Astrocyte of the spinal cord (primary cell): ENCODE data around the gene HOXD13.

ENCODE experiments used
- DNase-seq: peaks from one replicate; pipeline ENCODE4 v3.0.0; 2011; ENCODE audit warnings: low read depth, low spot score
- H3K4me3 ChIP-seq: 2 replicates; pipeline ENCODE4 v1.5.1; 2011; ENCODE audit warnings: low read depth, mild to moderate bottlenecking, low read length, moderate library complexity
- in situ Hi-C: cut with HindIII; loops from 2 replicates; pipeline ENCODE4 v1.10.0; 2017; ENCODE audit warnings: low sequenced_read_pairs
- TF ChIP-seq, protein P1 (sequence below): IDR thresholded peaks from 2 replicates; pipeline ENCODE4 v1.5.1; 2012; ENCODE audit warnings: low read depth, mild to moderate bottlenecking, low read length, inconsistent platforms

The HOXD13 gene

DNA sequence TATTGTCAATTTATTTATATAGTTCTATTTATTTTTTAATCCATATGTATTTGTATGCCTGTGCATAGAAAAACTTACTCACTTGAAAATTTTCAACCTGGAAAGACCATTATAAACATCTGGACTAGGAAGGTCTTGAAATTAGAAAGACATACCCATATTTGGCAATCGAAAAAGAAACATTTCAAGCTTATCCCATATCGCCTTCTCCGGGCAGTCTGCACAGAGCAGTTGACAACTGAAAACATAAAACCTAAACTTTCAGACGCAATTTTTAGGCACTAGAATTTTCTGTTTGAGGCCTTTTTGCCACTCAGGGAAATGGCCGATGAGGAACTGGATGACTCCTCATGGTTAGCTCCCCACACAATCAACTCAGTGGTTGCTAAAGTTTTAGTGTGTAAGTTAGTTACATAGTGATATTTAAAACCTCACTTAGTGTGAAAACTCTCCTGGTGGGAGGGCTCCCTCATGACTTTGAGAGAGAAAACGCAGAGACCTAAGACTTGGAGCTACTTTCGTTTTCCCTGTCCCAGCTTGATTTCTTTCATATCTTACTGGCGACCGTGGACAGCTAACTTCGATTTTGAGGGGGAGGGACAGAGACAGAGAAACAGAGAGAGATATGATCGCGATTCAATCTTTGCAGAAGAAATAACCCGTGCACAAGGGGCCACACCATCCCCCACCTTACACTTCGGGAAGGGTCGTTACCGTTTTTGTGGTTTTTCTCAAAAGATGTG lies 3.9 kb downstream of the HOXD13 start:
- TF ChIP-seq, protein P1, sequence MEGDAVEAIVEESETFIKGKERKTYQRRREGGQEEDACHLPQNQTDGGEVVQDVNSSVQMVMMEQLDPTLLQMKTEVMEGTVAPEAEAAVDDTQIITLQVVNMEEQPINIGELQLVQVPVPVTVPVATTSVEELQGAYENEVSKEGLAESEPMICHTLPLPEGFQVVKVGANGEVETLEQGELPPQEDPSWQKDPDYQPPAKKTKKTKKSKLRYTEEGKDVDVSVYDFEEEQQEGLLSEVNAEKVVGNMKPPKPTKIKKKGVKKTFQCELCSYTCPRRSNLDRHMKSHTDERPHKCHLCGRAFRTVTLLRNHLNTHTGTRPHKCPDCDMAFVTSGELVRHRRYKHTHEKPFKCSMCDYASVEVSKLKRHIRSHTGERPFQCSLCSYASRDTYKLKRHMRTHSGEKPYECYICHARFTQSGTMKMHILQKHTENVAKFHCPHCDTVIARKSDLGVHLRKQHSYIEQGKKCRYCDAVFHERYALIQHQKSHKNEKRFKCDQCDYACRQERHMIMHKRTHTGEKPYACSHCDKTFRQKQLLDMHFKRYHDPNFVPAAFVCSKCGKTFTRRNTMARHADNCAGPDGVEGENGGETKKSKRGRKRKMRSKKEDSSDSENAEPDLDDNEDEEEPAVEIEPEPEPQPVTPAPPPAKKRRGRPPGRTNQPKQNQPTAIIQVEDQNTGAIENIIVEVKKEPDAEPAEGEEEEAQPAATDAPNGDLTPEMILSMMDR, result no peak
- no peak overlapping the region for H3K4me3 ChIP-seq
- DNase-seq, result peak; percentile 40
- in situ Hi-C loops, result no loop called here

DNA sequence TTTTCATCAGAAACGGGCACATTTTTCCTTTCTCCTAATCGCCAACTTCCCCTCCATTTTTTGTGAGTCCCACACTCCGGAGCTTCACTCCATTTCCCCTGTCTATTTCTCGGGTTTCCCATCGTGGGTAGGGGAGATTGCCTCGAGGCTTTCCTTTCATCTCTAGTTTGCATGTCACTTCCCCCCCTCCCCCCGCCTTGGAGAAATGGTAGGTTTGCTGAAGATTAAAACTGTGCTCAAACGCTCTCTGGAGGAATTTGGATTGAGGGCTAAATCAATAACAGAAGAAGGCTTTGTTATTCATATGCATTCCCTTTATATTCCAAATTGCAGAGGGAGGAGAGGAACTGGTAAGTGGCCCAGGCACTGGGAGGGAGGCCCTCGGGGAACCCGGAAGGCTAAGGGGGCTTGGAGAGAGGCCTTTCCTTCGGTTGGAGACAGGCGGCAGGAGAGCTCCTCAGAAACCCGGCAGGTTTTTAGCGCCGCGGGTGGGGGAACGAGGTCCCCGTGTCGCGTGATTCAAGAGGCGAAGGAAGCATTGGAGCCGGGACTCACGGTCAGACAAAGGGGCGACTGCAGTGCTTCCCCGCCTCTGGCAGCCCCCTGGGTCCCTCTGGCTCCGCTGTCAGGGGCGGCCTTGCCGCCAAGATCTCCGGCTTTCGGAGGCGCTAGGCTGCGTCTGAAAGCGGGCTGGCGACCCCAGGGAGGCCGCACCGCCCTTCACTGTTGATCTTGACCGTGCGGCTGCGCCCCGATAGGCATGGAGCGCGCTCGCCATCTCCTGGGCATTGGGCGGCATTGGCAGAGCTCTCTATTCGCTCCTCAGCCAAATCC lies 4.7 kb downstream of the HOXD13 start:
- in situ Hi-C loops, result no loop called here
- peak; percentile 58 for DNase-seq
- TF ChIP-seq, protein P1, result peak; percentile 85
- peak overlapping the region; percentile 23 for H3K4me3 ChIP-seq

DNA sequence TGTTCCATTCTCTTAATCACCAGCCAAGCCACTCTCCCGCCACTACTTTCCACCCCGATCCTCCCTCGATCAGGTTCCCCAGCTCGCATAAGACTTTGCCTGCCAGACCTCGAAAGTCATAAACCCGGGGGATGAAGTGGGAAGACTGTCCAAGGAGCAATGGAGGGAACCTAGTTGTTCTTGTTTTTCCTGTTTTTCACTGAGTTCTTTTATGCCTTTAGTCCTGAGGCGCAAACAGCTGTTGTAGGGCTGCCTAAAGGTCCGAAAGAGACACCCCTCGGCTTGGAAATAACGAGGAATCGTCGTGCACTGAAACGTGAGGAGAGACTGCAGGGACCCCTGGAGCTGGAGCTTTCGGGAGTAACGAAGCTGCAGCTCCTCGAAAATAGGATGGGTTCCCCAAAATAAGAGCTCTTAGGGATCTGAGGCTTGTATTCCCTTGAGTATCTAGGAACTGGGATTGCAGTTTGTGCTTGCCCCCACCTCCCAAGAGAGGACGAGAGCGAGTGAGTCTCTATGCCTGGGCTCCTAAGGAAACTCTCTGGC lies 5.4 kb downstream of the HOXD13 start:
- H3K4me3 ChIP-seq, result no peak overlapping the region
- TF ChIP-seq, protein P1, result no peak
- DNase-seq, result no peak
- in situ Hi-C loops, result no loop called here

DNA sequence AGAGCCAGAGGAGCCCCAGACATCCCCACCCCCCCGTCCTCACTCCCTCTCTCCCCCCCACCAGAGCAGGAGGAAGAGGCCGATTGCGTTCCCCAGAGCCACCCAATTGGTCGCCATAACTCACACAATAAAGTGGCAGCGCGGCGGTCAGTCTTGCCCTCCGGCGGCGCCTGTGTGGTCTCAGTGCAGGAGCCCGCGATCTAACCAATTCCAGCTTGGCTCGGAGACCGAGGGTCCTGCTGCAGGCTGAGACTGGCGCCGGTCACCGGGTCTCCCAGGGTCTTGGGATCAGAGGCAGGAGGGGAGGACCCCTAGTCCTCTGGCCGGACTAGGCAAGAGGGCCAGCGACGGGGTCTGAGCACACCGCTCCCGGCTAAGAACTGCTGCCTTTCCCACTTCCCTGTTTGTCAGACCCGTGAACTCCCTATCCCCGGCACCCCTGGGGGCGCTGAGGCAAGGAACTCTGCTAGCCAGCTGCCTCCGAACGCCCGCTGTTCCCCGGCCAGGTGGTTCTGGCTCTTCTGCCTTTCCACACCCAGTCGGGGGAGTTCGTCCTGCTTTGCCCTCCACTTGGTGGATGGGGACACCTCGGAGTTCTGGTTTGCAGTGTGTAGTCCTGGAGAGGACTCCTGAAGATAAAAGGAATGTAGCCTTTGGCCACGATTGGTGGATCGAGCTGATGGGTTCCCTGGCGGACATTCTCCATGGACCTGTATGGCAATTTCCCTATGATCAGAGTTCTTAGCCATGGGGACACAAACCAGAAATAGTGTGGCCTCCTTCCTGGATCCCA lies 6.0 kb downstream of the HOXD13 start:
- in situ Hi-C loops, result no loop called here
- TF ChIP-seq, protein P1, result no peak
- no peak for DNase-seq
- no peak overlapping the region for H3K4me3 ChIP-seq

DNA sequence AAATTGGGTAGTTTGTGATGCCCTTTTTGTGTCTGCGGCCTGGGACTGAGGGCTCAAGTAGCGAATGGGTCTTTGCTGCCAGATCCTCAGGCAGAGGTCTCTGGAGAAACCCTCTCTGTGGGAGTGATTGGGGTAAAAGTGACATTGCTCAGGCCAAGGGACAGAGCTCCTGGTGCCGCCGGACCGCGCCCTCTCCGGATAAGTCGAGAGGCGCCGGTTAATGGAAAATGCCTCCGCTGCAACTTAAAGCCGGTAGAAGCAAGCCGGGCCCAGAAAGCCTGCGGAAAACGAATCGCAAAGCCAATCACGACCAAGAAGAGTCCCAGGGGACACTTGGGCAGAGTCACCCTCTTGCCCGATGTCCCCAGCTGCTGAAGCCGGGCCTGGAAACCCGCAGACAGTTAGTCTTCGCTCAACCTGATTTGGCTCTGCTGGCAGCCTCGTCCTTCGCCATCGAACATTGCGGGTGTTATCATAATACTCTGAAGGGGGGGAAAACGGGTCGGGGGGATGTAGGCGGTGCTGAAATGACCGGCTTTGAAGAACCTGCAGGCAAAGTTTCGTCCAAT lies 6.7 kb downstream of the HOXD13 start:
- in situ Hi-C loops, result no loop called here
- H3K4me3 ChIP-seq, result no peak overlapping the region
- TF ChIP-seq, protein P1, result no peak
- no peak for DNase-seq
